Esophagus (tissue), 2 donors: ENCODE results near the gene SCYGR4. TPM values are rescaled to one million over a fixed set of nuclear protein-coding genes. Genes with fewer than 3 reads are reported as not detected.

Experiments used
- H3K27ac ChIP-seq, 2 donors: one replicate each; pipeline ENCODE4 v1.5.1; 2013; ENCODE audit warnings: low read depth in 2 of 2, mild to moderate bottlenecking in 2 of 2, inconsistent platforms in 1 of 2, low read length in 1 of 2, moderate library complexity in 1 of 2
- H3K27me3 ChIP-seq, 2 donors: one replicate each; pipeline ENCODE4 v1.6.1; 2013; ENCODE audit warnings: low read length in 2 of 2, control low read depth in 1 of 2, mild to moderate bottlenecking in 1 of 2; ENCODE audit not compliant: insufficient read depth in 2 of 2, control insufficient read depth in 1 of 2
- H3K36me3 ChIP-seq, 2 donors: one replicate each; pipeline ENCODE4 v1.6.1; 2013; ENCODE audit warnings: low read length in 1 of 2; ENCODE audit not compliant: control insufficient read depth in 2 of 2, insufficient read depth in 2 of 2
- H3K4me1 ChIP-seq, 2 donors: one replicate each; pipeline ENCODE4 v1.6.1; 2013; ENCODE audit warnings: low read length in 1 of 2; ENCODE audit not compliant: control insufficient read depth in 2 of 2, insufficient read depth in 2 of 2
- H3K4me3 ChIP-seq, 2 donors: one replicate each; pipeline ENCODE4 v1.5.1; 2013; ENCODE audit warnings: low read length in 2 of 2, mild to moderate bottlenecking in 2 of 2, low read depth in 1 of 2, moderate library complexity in 1 of 2
- H3K9me3 ChIP-seq, 2 donors: one replicate each; pipeline ENCODE4 v1.6.1; 2013; ENCODE audit warnings: mild to moderate bottlenecking in 2 of 2, low read depth in 1 of 2, low read length in 1 of 2, moderate library complexity in 1 of 2; ENCODE audit not compliant: control insufficient read depth in 2 of 2, insufficient read depth in 1 of 2
- WGBS, 2 donors: extraction: QIAGEN DNeasy Blood & Tissue Kit; methylation state at CpG; one replicate each; pipeline ENCODE4 v1.1.7; 2013; 5-methylcytosine and 5-hydroxymethylcytosine counted together
- polyA plus RNA-seq, 2 donors: library from polyadenylated mRNA; stranded (reverse); fragments of 200-250 nt; gene quantifications; one replicate each; pipeline ENCODE4 v1.2.3, GENCODE V29; 2013
- donor health status: healthy with polysubstance abuse.
- donor health status: Bipolar disorder and iron deficiency.

Gene SCYGR4
- polyA plus RNA-seq, result not detected

- Histone ChIP-seq H3K9me3 (no peaks in the 10 kb centered on the region), H3K4me3 (no peak within 1 kb of the TSS), H3K36me3 (no peaks in the 10 kb centered on the region), H3K27me3 (no peaks in the 10 kb centered on the region), H3K4me1 (no peaks in the 10 kb centered on the region), H3K27ac (no peak within 1 kb of the TSS)
- WGBS, 2 donors, result 79 to 82% methylated on average over 15 to 20 of the region's 20 CpGs
Observed at GRCh38 chr2:227617316-227618230, at the start of gene SCYGR4. TSS of gene SCYGR4 (plus strand) at chr2:227617498. CDS start at chr2:227617498, 0 bp downstream.

DNA sequence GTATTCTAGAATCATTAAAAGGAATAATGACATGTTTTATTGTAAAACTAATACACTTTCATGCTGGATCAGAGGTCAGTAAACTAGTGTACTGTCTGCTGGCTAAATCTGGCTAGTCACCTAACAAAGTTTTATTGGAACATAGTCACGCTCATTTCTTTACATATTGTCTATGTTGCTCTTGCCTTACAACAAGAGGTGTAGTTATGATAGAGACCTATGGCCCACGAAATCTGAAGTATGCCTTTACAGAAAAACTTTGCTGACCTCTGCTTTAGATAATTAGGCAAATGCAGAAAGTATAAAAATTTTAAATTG lies 48.5 kb upstream of the SCYGR4 start:
- H3K4me1 ChIP-seq, result no peaks in the 10 kb centered on the region
- H3K4me3 ChIP-seq, result no peak overlapping the region
- no peaks in the 10 kb centered on the region for H3K27me3 ChIP-seq
- 89 to 94% methylated on average over 2 of the region's 2 CpGs for WGBS, 2 donors
- no peak overlapping the region for H3K27ac ChIP-seq
- no peaks in the 10 kb centered on the region for H3K36me3 ChIP-seq
- no peaks in the 10 kb centered on the region for H3K9me3 ChIP-seq

DNA sequence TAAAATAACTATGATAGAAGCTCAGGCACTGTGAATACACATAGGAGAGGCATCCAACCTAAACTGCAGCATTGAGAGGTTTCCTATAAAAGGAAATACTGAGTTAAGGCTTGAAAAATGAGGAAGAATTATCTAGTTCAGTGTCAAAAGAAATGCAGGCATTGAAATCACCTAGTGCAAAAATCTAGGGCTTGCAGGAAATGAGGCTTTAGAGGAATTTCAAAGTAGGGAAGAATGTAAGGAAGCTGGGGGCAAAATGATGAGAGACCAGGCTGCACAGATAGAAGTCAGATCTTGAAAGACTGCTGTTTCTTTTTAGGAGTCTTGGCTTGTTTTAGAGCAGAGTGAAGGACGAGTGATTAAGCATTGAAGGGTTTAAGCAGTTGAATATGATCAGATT lies 46.7 kb upstream of the SCYGR4 start:
- no peaks in the 10 kb centered on the region for H3K27me3 ChIP-seq
- no peak overlapping the region for H3K27ac ChIP-seq
- H3K9me3 ChIP-seq, result no peaks in the 10 kb centered on the region
- WGBS, 2 donors, result 34 to 49% methylated on average over 1 of the region's 1 CpG
- no peaks in the 10 kb centered on the region for H3K36me3 ChIP-seq
- no peaks in the 10 kb centered on the region for H3K4me1 ChIP-seq
- no peak overlapping the region for H3K4me3 ChIP-seq

- no peak overlapping the region for H3K27ac ChIP-seq
- no peaks in the 10 kb centered on the region for H3K36me3 ChIP-seq
- H3K4me3 ChIP-seq, result no peak overlapping the region
- no peaks in the 10 kb centered on the region for H3K27me3 ChIP-seq
- H3K9me3 ChIP-seq, result no peaks in the 10 kb centered on the region
- H3K4me1 ChIP-seq, result no peaks in the 10 kb centered on the region
Observed at GRCh38 chr2:227576110-227576509, 41.2 kb upstream of the SCYGR4 start.

DNA sequence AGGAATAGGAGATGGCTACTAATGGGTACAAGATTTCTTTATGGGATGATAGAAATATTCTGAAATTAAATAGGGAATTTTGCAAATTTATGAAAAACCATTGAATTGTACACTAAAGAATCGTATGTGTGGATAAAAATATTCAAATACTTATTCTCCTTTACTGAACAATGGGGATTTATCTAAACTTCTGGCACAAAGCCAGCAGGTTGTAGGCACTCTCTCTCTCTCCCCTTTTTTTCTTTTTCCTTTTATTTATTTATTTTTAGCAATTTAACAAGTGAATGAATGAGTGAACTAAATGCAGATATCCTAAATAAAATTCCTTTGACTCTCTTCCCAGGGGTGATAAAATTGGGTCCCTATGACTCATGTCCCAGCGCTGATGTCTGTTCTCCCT lies 40.5 kb upstream of the SCYGR4 start:
- no peaks in the 10 kb centered on the region for H3K4me1 ChIP-seq

DNA sequence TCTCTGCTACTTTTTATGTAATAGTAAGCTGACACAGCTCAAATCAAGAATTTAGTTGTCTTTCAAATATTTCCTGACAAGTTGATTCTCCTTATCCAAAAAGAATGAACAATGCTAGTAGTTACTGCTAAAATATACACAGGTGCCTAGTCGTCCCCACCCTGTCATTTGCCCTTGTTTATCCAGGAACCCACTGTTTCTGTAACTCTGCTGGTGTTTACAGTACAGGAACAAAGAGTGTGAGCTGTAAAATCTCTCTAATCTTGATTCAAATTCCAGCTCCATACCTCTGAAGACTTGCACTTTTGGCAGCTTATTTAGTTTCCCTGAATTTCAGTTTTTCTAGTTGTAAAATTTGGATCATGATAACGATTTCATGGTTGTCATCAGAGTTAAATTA lies 39.7 kb upstream of the SCYGR4 start:
- no peak overlapping the region for H3K4me3 ChIP-seq
- WGBS, 2 donors, result 38 to 43% methylated on average over 2 of the region's 2 CpGs

More for the DNA sequence above, 40.5 kb upstream of the SCYGR4 start:
- Histone ChIP-seq H3K36me3 (no peaks in the 10 kb centered on the region), H3K27me3 (no peaks in the 10 kb centered on the region), H3K27ac (no peak overlapping the region), H3K9me3 (no peaks in the 10 kb centered on the region), H3K4me3 (no peak overlapping the region)
- 63 to 66% methylated on average over 2 of the region's 2 CpGs for WGBS, 2 donors

GRCh38 chr2:227578642-227579041 lies 38.7 kb upstream of the SCYGR4 start:
- H3K4me3 ChIP-seq, result no peak overlapping the region
- H3K36me3 ChIP-seq, result no peaks in the 10 kb centered on the region
- no peaks in the 10 kb centered on the region for H3K4me1 ChIP-seq
- H3K27me3 ChIP-seq, result no peaks in the 10 kb centered on the region
- WGBS, 2 donors, result 77 to 78% methylated on average over 2 of the region's 2 CpGs
- no peak overlapping the region for H3K27ac ChIP-seq
- H3K9me3 ChIP-seq, result peaks cover 3 to 5% of the 10 kb centered on the region in 2 donors

More for the DNA sequence above, 39.7 kb upstream of the SCYGR4 start:
- Histone ChIP-seq H3K27me3 (no peaks in the 10 kb centered on the region), H3K4me1 (no peaks in the 10 kb centered on the region), H3K27ac (no peak overlapping the region), H3K9me3 (peaks cover under 1 to 3% of the 10 kb centered on the region in 2 donors), H3K36me3 (no peaks in the 10 kb centered on the region)

GRCh38 chr2:227579791-227580190 lies 37.5 kb upstream of the SCYGR4 start:
- Histone ChIP-seq H3K4me1 (no peaks in the 10 kb centered on the region), H3K9me3 (peaks cover 3 to 5% of the 10 kb centered on the region in 2 donors), H3K27me3 (no peaks in the 10 kb centered on the region), H3K27ac (no peak overlapping the region), H3K4me3 (no peak overlapping the region), H3K36me3 (no peaks in the 10 kb centered on the region)
- WGBS, 2 donors, result 87 to 96% methylated on average over 1 of the region's 1 CpG

GRCh38 chr2:227582369-227582768 lies 34.9 kb upstream of the SCYGR4 start:
- Histone ChIP-seq H3K4me3 (no peak overlapping the region), H3K27me3 (no peaks in the 10 kb centered on the region), H3K27ac (no peak overlapping the region), H3K36me3 (no peaks in the 10 kb centered on the region), H3K9me3 (peaks cover 3 to 5% of the 10 kb centered on the region in 2 donors), H3K4me1 (no peaks in the 10 kb centered on the region)
